Esophagus muscularis mucosa (tissue), 4 donors: ENCODE measurements around the gene ABI1. TPM values are rescaled to one million over a fixed set of nuclear protein-coding genes. Genes with fewer than 3 reads are reported as not detected.

ENCODE experiments used
- DNase-seq: peaks from one replicate; pipeline ENCODE4 v3.0.0-alpha.2; 2017; ENCODE audit errors: extremely low spot score
- H3K27ac ChIP-seq, 4 donors: fragments of 200-600 bp; sonication (generic); replicated peaks in 1 of 4; 1 replicate in 3 of 4; 2 replicates in 1 of 4; pipeline ENCODE4 v1.5.1; 2016 to 2019; ENCODE audit warnings: mild to moderate bottlenecking in 1 of 4
- H3K27me3 ChIP-seq, 4 donors: fragments of 200-600 bp; sonication (generic); one replicate each; pipeline versions ENCODE4 v1.5.1 to v1.6.0; 2016 to 2019
- H3K36me3 ChIP-seq, 4 donors: fragments of 200-600 bp; sonication (generic); one replicate each; pipeline ENCODE4 v1.5.1; 2016 to 2019
- H3K4me1 ChIP-seq, 4 donors: fragments of 200-600 bp; sonication (generic); one replicate each; pipeline ENCODE4 v1.5.1; 2016 to 2019
- H3K4me3 ChIP-seq, 4 donors: fragments of 200-600 bp; sonication (generic); 1 replicate in 2 of 4; 2 replicates in 2 of 4; pipeline ENCODE4 v1.5.1; 2016 to 2019; ENCODE audit warnings: mild to moderate bottlenecking in 4 of 4, moderate library complexity in 1 of 4
- H3K9me3 ChIP-seq, 4 donors: fragments of 200-600 bp; sonication (generic); 1 replicate in 3 of 4; 2 replicates in 1 of 4; pipeline ENCODE4 v1.5.1; 2016 to 2019
- CTCF ChIP-seq, 3 experiments: fragments of 200-600 bp in 2 of 3; fragments of 450-650 bp in 1 of 3; sonication (generic) in 2 of 3; IDR thresholded peaks; one replicate each; pipeline ENCODE4 v1.5.1; 2017 to 2019; ENCODE audit warnings: antibody characterized with exemption in 3 of 3, mild to moderate bottlenecking in 2 of 3, moderate library complexity in 1 of 3
- EP300 ChIP-seq: sonication (generic); formaldehyde crosslinking; IDR thresholded peaks from one replicate; pipeline ENCODE4 v1.6.1; 2017; ENCODE audit warnings: antibody characterized with exemption
- POLR2A ChIP-seq: fragments of 450-650 bp; IDR thresholded peaks from one replicate; pipeline ENCODE4 v1.6.1; 2017; ENCODE audit warnings: antibody characterized with exemption, moderate library complexity, mild to moderate bottlenecking, low read depth
- POLR2AphosphoS5 ChIP-seq, 2 donors: sonication (generic); formaldehyde crosslinking; IDR thresholded peaks; one replicate each; pipeline ENCODE4 v1.6.1; 2017; ENCODE audit warnings: antibody characterized with exemption in 2 of 2
- WGBS: methylation state at CpG from one replicate; pipeline ENCODE4 v1.1.5; 2018; 5-methylcytosine and 5-hydroxymethylcytosine counted together
- intact Hi-C: fragments of 100-400 bp; cut with DNase I; formaldehyde crosslinking; loops from one replicate; pipeline ENCODE4 v1.15.1; 2023
- total RNA-seq, 4 donors: library from RNA; depleted of rRNA; stranded (reverse); fragments of >200 nt; gene quantifications; one replicate each; pipeline versions ENCODE4 v1.1.0 to v1.2.1, GENCODE V29; 2016

The ABI1 gene
- total RNA-seq, 4 donors from 2014 or later: 37.4 to 57.7 (median 43.5) TPM

- no peaks in the 10 kb centered on the region for H3K4me1 ChIP-seq
- no peak for TF ChIP-seq CTCF (IDR thresholded peaks at IDR 0.05)
- TF ChIP-seq POLR2A: no peak
- TF ChIP-seq POLR2AphosphoS5 (IDR thresholded peaks at IDR 0.05): no peak
- TF ChIP-seq EP300: no peak
- no peak overlapping the region for H3K27ac ChIP-seq
- 88% methylated on average over 7 of the region's 7 CpGs for WGBS
- intact Hi-C loops: no loop called here
- H3K4me3 ChIP-seq: no peak overlapping the region
- no peak for DNase-seq
- no peaks in the 10 kb centered on the region for H3K9me3 ChIP-seq
- H3K36me3 ChIP-seq: peaks cover 7 to 82% (median 28%) of the 10 kb centered on the region in 4 donors
- H3K27me3 ChIP-seq: no peaks in the 10 kb centered on the region
Observed at GRCh38 chr10:26717476-26717875, 143.3 kb downstream of the ABI1 start.

- Histone ChIP-seq H3K36me3 (peaks cover 7 to 63% (median 26%) of the 10 kb centered on the region in 4 donors), H3K4me3 (no peak overlapping the region), H3K27ac (no peak overlapping the region), H3K9me3 (no peaks in the 10 kb centered on the region), H3K4me1 (no peaks in the 10 kb centered on the region), H3K27me3 (no peaks in the 10 kb centered on the region)
- TF ChIP-seq POLR2A: no peak
- TF ChIP-seq CTCF (IDR thresholded peaks at IDR 0.05): no peak
- no peak for TF ChIP-seq EP300
- TF ChIP-seq POLR2AphosphoS5 (IDR thresholded peaks at IDR 0.05): no peak
- 100% methylated on average over 2 of the region's 2 CpGs for WGBS
- intact Hi-C loops: no loop called here
- no peak for DNase-seq
Observed at GRCh38 chr10:26715137-26715487, 145.6 kb downstream of the ABI1 start.

GRCh38 chr10:26714415-26715136, 146.2 kb downstream of the ABI1 start:
- Histone ChIP-seq H3K9me3 (no peaks in the 10 kb centered on the region), H3K27ac (no peak overlapping the region), H3K4me1 (no peaks in the 10 kb centered on the region), H3K4me3 (no peak overlapping the region), H3K27me3 (no peaks in the 10 kb centered on the region), H3K36me3 (peaks cover 7 to 63% (median 26%) of the 10 kb centered on the region in 4 donors)
- intact Hi-C loops: no loop called here
- DNase-seq: no peak
- TF ChIP-seq EP300 (no peak), CTCF (IDR thresholded peaks at IDR 0.05) (no peak), POLR2AphosphoS5 (IDR thresholded peaks at IDR 0.05) (no peak), POLR2A (no peak)
- WGBS: 100% methylated on average over 1 of the region's 1 CpG

GRCh38 chr10:26711324-26711723, 149.4 kb downstream of the ABI1 start:
- Histone ChIP-seq H3K4me1 (no peaks in the 10 kb centered on the region), H3K4me3 (no peak overlapping the region), H3K27ac (no peak overlapping the region), H3K9me3 (no peaks in the 10 kb centered on the region), H3K27me3 (no peaks in the 10 kb centered on the region), H3K36me3 (peaks cover 9 to 69% (median 50%) of the 10 kb centered on the region in 4 donors)
- intact Hi-C loops: no loop called here
- no peak for DNase-seq
- WGBS: 100% methylated on average over 3 of the region's 5 CpGs
- TF ChIP-seq EP300 (no peak), POLR2AphosphoS5 (IDR thresholded peaks at IDR 0.05) (no peak)

- Histone ChIP-seq H3K36me3 (peaks cover 7 to 64% (median 46%) of the 10 kb centered on the region in 4 donors), H3K4me1 (no peaks in the 10 kb centered on the region), H3K27ac (no peak overlapping the region), H3K27me3 (no peaks in the 10 kb centered on the region), H3K4me3 (no peak overlapping the region), H3K9me3 (no peaks in the 10 kb centered on the region)
- no peak for DNase-seq
- intact Hi-C loops: no loop called here
- TF ChIP-seq CTCF (IDR thresholded peaks at IDR 0.05) (no peak), POLR2A (no peak), EP300 (no peak), POLR2AphosphoS5 (IDR thresholded peaks at IDR 0.05) (no peak)
- 90% methylated on average over 10 of the region's 10 CpGs for WGBS
Observed at GRCh38 chr10:26706936-26707335, 153.8 kb downstream of the ABI1 start.
